Neutrophil (primary cell): ENCODE measurements around the gene FUT8.

ENCODE experiments used
- H3K27ac ChIP-seq: fragments of 200-600 bp; sonication (generic); 2 replicates; pipeline ENCODE4 v1.5.1; 2016; ENCODE audit warnings: mild to moderate bottlenecking, moderate library complexity
- H3K27me3 ChIP-seq: fragments of 200-600 bp; sonication (generic); 2 replicates; pipeline ENCODE4 v1.6.0; 2016; ENCODE audit warnings: mild to moderate bottlenecking
- H3K36me3 ChIP-seq: fragments of 200-600 bp; sonication (generic); 2 replicates; pipeline ENCODE4 v1.5.1; 2017
- H3K4me1 ChIP-seq, 2 experiments: fragments of 200-600 bp in 1 of 2; sonication (generic) in 1 of 2; 1 replicate in 1 of 2; 2 replicates in 1 of 2; pipeline versions ENCODE4 v1.5.1 to v1.6.1; 2013 to 2016; ENCODE audit warnings: low read depth in 1 of 2, low read length in 1 of 2, mild to moderate bottlenecking in 1 of 2, moderate library complexity in 1 of 2; ENCODE audit not compliant: control insufficient read depth in 1 of 2, insufficient read depth in 1 of 2
- H3K4me3 ChIP-seq, 2 experiments: fragments of 200-600 bp in 1 of 2; sonication (generic) in 1 of 2; 1 replicate in 1 of 2; 2 replicates in 1 of 2; pipeline ENCODE4 v1.5.1; 2013 to 2016; ENCODE audit warnings: low read depth in 1 of 2, low read length in 1 of 2, mild to moderate bottlenecking in 1 of 2, moderate library complexity in 1 of 2
- H3K9me3 ChIP-seq: fragments of 200-600 bp; sonication (generic); 2 replicates; pipeline ENCODE4 v1.5.1; 2016
- TF ChIP-seq, protein P1 (sequence below): fragments of 200-600 bp; sonication (generic); IDR thresholded peaks from 2 replicates; pipeline ENCODE4 v1.5.1; 2016; ENCODE audit warnings: antibody characterized with exemption

The FUT8 gene

GRCh38 chr14:65439117-65439516, 26.6 kb downstream of the FUT8 start:
- no peak overlapping the region for H3K27ac ChIP-seq
- no peak overlapping the region for H3K4me3 ChIP-seq
- no peaks in the 10 kb centered on the region for H3K36me3 ChIP-seq
- H3K9me3 ChIP-seq, result no peaks in the 10 kb centered on the region
- H3K4me1 ChIP-seq, result no peaks in the 10 kb centered on the region
- no peaks in the 10 kb centered on the region for H3K27me3 ChIP-seq
- TF ChIP-seq, protein P1, sequence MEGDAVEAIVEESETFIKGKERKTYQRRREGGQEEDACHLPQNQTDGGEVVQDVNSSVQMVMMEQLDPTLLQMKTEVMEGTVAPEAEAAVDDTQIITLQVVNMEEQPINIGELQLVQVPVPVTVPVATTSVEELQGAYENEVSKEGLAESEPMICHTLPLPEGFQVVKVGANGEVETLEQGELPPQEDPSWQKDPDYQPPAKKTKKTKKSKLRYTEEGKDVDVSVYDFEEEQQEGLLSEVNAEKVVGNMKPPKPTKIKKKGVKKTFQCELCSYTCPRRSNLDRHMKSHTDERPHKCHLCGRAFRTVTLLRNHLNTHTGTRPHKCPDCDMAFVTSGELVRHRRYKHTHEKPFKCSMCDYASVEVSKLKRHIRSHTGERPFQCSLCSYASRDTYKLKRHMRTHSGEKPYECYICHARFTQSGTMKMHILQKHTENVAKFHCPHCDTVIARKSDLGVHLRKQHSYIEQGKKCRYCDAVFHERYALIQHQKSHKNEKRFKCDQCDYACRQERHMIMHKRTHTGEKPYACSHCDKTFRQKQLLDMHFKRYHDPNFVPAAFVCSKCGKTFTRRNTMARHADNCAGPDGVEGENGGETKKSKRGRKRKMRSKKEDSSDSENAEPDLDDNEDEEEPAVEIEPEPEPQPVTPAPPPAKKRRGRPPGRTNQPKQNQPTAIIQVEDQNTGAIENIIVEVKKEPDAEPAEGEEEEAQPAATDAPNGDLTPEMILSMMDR, result no peak

DNA sequence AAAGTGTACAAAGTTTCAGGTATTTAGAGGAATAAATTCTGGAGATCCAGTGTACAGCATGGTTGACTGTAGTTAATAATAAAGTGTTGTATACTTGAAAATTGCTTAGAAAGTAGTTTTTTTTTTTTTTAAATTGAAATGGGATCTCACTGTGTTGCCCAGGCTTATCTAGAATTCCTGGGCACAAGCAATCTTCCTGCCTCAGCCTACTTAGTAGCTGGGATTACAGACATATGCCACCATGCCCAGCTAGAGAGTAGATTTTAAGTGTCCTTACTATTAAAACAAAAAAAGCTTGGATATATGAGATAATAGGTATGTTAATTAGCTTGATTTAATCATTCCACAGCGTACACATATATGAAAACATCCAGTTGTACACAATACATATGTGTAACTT, 27.7 kb downstream of the FUT8 start:
- H3K4me3 ChIP-seq, result no peak overlapping the region
- H3K36me3 ChIP-seq, result no peaks in the 10 kb centered on the region
- no peak overlapping the region for H3K27ac ChIP-seq
- no peaks in the 10 kb centered on the region for H3K27me3 ChIP-seq
- no peaks in the 10 kb centered on the region for H3K9me3 ChIP-seq
- TF ChIP-seq, protein P1, result no peak
- no peaks in the 10 kb centered on the region for H3K4me1 ChIP-seq

DNA sequence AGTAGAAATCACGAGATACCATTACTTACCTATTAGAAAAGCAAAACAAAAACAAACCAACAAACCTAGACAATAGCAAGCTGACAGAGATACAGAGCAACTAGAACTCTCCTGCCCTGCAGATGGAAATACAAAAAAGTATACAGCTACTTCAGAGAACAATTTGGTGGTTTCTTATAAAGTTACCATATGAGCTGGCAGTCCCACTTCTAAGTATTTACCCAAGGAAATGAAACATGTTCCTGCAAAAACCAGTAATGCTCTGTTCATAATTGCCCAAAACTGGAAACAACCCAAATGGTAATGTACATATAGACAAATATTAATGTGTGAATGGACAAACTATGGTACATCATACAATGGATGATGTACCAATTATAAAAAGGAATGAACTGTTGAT, 31.7 kb downstream of the FUT8 start:
- TF ChIP-seq, protein P1, result no peak
- H3K4me1 ChIP-seq, result no peaks in the 10 kb centered on the region

DNA sequence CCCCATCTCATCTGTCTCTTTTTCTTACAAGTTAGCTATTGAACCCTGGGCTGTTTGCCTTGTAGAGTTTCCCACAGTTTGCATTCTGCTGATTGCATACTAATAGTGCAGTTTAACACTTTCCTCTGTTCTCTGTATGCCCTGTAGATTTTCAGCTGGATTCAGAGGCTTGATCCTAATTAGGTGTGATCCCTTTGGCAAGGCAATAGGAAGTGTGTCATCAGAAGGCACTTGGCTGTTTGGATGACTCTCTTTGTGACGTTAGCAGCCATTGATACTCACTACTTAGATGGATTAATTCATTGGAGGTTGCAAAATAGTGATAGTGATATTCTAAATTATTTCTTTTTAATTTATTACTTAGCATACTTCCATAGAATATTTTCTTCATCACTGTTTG, 33.6 kb downstream of the FUT8 start:
- H3K4me3 ChIP-seq, result no peak overlapping the region
- no peaks in the 10 kb centered on the region for H3K4me1 ChIP-seq
- no peaks in the 10 kb centered on the region for H3K27me3 ChIP-seq
- no peaks in the 10 kb centered on the region for H3K36me3 ChIP-seq
- H3K27ac ChIP-seq, result no peak overlapping the region
- TF ChIP-seq, protein P1, result no peak
- H3K9me3 ChIP-seq, result no peaks in the 10 kb centered on the region

More for the DNA sequence above, 31.7 kb downstream of the FUT8 start:
- no peaks in the 10 kb centered on the region for H3K27me3 ChIP-seq
- H3K9me3 ChIP-seq, result no peaks in the 10 kb centered on the region
- no peaks in the 10 kb centered on the region for H3K36me3 ChIP-seq
- H3K4me3 ChIP-seq, result no peak overlapping the region
- H3K27ac ChIP-seq, result no peak overlapping the region

DNA sequence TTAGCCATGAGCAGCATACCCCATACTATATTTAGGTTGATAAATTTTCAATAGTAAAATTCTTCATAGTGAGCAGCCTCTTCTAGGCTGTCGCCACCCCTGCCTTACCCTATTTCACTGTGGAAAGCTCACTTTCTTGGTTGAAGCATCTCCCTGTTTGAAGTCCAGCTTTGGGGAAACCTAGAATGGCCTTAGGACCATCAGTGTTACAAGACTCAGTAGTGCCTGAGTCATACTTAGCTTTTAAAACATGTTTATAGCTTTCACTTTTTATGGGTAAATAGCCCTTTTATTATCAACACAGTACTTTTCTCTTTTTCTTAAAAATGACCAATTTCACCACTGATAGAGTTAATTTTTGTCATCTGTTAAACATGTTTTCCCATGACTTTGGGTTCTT, 37.1 kb downstream of the FUT8 start:
- Histone ChIP-seq H3K4me3 (no peak overlapping the region), H3K36me3 (no peaks in the 10 kb centered on the region), H3K4me1 (no peaks in the 10 kb centered on the region), H3K27ac (no peak overlapping the region), H3K9me3 (no peaks in the 10 kb centered on the region), H3K27me3 (no peaks in the 10 kb centered on the region)
- TF ChIP-seq, protein P1, result no peak
